ENCODE data around the gene ITGA2.

GRCh38 chr5:53091289-53091688 is 102.1 kb downstream of the ITGA2 start:
- TF ChIP-seq CTCF (IDR thresholded peaks at IDR 0.05; ENCODE audit: poor library complexity): no peak
- no peak for TF ChIP-seq EZH2 (IDR thresholded peaks at IDR 0.05; ENCODE audit: borderline replicate concordance)
